GM12878 (cell line): ENCODE data around the gene NAA20. TPM values are rescaled to one million over a fixed set of nuclear protein-coding genes. Genes with fewer than 3 reads are reported as not detected.

ENCODE experiments used
- ATAC-seq: fragments of 200-7000 bp; cut with Tn5 transposase; 3 replicates; pipeline ENCODE4 v1.9.1; 2020; ENCODE audit warnings: mild to moderate bottlenecking, moderate library complexity
- BruUV-seq: library from RNA; stranded (reverse); fragments of 400-500 nt; replicated peaks from 2 replicates; lab custom pipeline; 2021; lab: Mats Ljungman, UMichigan
- CTCF ChIA-PET: fragments of 300-600 bp; sonication (Branson Sonifier 250); formaldehyde crosslinking; extraction: SDS; loops from one replicate; lab custom pipeline; 2021; ENCODE audit warnings: inconsistent platforms; lab: Yijun Ruan, JAX
- POLR2A ChIA-PET: fragments of 350-600 bp; formaldehyde crosslinking; extraction: SDS; loops from one replicate; lab custom pipeline; 2021; ENCODE audit warnings: inconsistent platforms; lab: Charles Lee
- RAD21 ChIA-PET: fragments of 300-600 bp; sonication (Branson Sonifier 250); formaldehyde crosslinking; loops from one replicate; lab custom pipeline; 2023; ENCODE audit warnings: antibody characterized with exemption; ENCODE audit not compliant: unreplicated experiment; lab: Charles Lee
- SMC1A ChIA-PET: fragments of 300-600 bp; sonication (Branson Sonifier 250); formaldehyde crosslinking; loops from one replicate; lab custom pipeline; 2023; ENCODE audit not compliant: unreplicated experiment, uncharacterized antibody; lab: Charles Lee
- DNase-seq: peaks from one replicate; pipeline ENCODE4 v3.0.0-alpha.2; 2011; ENCODE audit warnings: low read depth, low spot score
- FAIRE-seq: peaks from 3 replicates; lab custom pipeline; 2011; peaks lifted over from hg19 to GRCh38; lab: Jason Lieb, UNC
- H2AFZ ChIP-seq: 2 replicates; pipeline ENCODE4 v1.6.0; 2011; ENCODE audit warnings: low read depth, low read length, control low read depth; ENCODE audit not compliant: control insufficient read depth
- H3K27ac ChIP-seq: 2 replicates; pipeline ENCODE4 v1.5.1; 2011; ENCODE audit warnings: control low read depth; ENCODE audit not compliant: control insufficient read depth, insufficient read depth
- H3K27me3 ChIP-seq, 2 experiments: replicated peaks in 1 of 2; 2 replicates each; pipeline versions ENCODE4 v1.6.0 to v1.6.1; 2011; ENCODE audit warnings: low read length in 1 of 2; ENCODE audit not compliant: control insufficient read depth in 2 of 2, insufficient read depth in 2 of 2
- H3K36me3 ChIP-seq, 2 experiments: 2 replicates each; pipeline ENCODE4 v1.5.1; 2011; ENCODE audit warnings: low read length in 1 of 2; ENCODE audit not compliant: control insufficient read depth in 2 of 2, insufficient read depth in 2 of 2
- H3K4me1 ChIP-seq: 2 replicates; pipeline ENCODE4 v1.6.1; 2011; ENCODE audit warnings: mild to moderate bottlenecking, low read length, moderate library complexity, mixed read lengths; ENCODE audit not compliant: control insufficient read depth, insufficient read depth
- H3K4me2 ChIP-seq: 2 replicates; pipeline ENCODE4 v1.6.0; 2011; ENCODE audit warnings: control low read depth; ENCODE audit not compliant: control insufficient read depth, insufficient read depth
- H3K4me3 ChIP-seq: fragments of 200-600 bp; sonication (generic); 2 replicates; pipeline ENCODE4 v1.5.1; 2016
- H3K79me2 ChIP-seq: 2 replicates; pipeline ENCODE4 v1.6.0; 2011; ENCODE audit warnings: low read length; ENCODE audit not compliant: control insufficient read depth, insufficient read depth
- H3K9ac ChIP-seq: 2 replicates; pipeline ENCODE4 v1.8.0; 2011; ENCODE audit warnings: low read length, control low read depth, mixed read lengths; ENCODE audit not compliant: control insufficient read depth, insufficient read depth
- H3K9me3 ChIP-seq: replicated peaks from 3 replicates; pipeline ENCODE4 v1.5.1; 2011; ENCODE audit warnings: mild to moderate bottlenecking, low read length; ENCODE audit not compliant: control insufficient read depth, insufficient read depth
- H4K20me1 ChIP-seq: 2 replicates; pipeline ENCODE4 v1.6.0; 2011; ENCODE audit not compliant: control insufficient read depth, insufficient read depth
- CHD1 ChIP-seq: IDR thresholded peaks from 2 replicates; pipeline ENCODE4 v1.6.1; 2012; ENCODE audit warnings: low read depth, low read length, improper control_type of control experiment
- CHD4 ChIP-seq: fragments of 200-600 bp; sonication (generic); IDR thresholded peaks from 2 replicates; pipeline ENCODE4 v1.6.1; 2016; ENCODE audit warnings: mild to moderate bottlenecking
- IKZF1 ChIP-seq: fragments of 450-650 bp; conservative IDR thresholded peaks from 2 replicates; pipeline ENCODE4 v1.6.1; 2017; ENCODE audit warnings: antibody characterized with exemption, mild to moderate bottlenecking
- NFIC ChIP-seq: IDR thresholded peaks from 2 replicates; pipeline ENCODE4 v1.6.1; 2012; ENCODE audit warnings: low read depth, mild to moderate bottlenecking, inconsistent platforms, low read length, moderate library complexity
- POLR2A ChIP-seq: IDR thresholded peaks from 2 replicates; pipeline ENCODE4 v1.6.1; 2011; ENCODE audit warnings: low read depth, mild to moderate bottlenecking, low read length
- WRNIP1 ChIP-seq: IDR thresholded peaks from 2 replicates; pipeline ENCODE4 v1.6.1; 2011; ENCODE audit warnings: low read depth, low read length, improper control_type of control experiment, borderline replicate concordance
- ZNF24 ChIP-seq: fragments of 450-650 bp; IDR thresholded peaks from 2 replicates; pipeline ENCODE4 v1.6.1; 2017; ENCODE audit warnings: antibody characterized with exemption, mild to moderate bottlenecking
- WGBS: methylation state at CpG from one replicate; pipeline ENCODE4 v1.1.6; 2016; ENCODE audit warnings: low lambda C conversion rate; ENCODE audit not compliant: insufficient replicate concordance, insufficient coverage; ENCODE audit errors: missing lambda C conversion rate; 5-methylcytosine and 5-hydroxymethylcytosine counted together
- in situ Hi-C: fragments of 300-500 bp; cut with MboI; formaldehyde crosslinking; loops from 9 replicates; pipeline ENCODE4 v1.14.3; 2018; ENCODE audit warnings: mixed read lengths
- intact Hi-C: fragments of 100-400 bp; cut with micrococcal nuclease; formaldehyde crosslinking; loops from one replicate; pipeline ENCODE4 v1.14.2; 2022; ENCODE audit not compliant: unreplicated experiment
- polyA plus RNA-seq, 11 experiments: library from polyadenylated mRNA; depleted of rRNA in 4 of 11; unstranded in 6 of 11; stranded (reverse) in 5 of 11; fragments of >200 nt; fragmentation: Nextera tagmentation in 4 of 11; fragmentation: Illumina TruSeq in 1 of 11; extraction: Ambion mirVana in 4 of 11; extraction: Trizol in 1 of 11; gene quantifications; 1 replicate in 1 of 11; 2 replicates in 10 of 11; pipeline versions ENCODE4 v1.2.1 to v1.2.3, GENCODE V29; 2011 to 2016; ENCODE audit warnings: inconsistent platforms in 2 of 11, missing spikeins in 2 of 11, low read depth in 1 of 11
- total RNA-seq, 4 experiments: library from RNA; depleted of rRNA in 3 of 4; stranded (reverse); fragments of >200 nt in 3 of 4; fragmentation: Illumina TruSeq in 1 of 4; extraction: Trizol in 1 of 4; gene quantifications; 2 replicates each; pipeline versions ENCODE4 v1.2.1 to v1.2.3, GENCODE V29; 2013 to 2021
- TF ChIP-seq, protein P1 (sequence below): fragments of 450-650 bp; IDR thresholded peaks from 2 replicates; pipeline ENCODE4 v1.6.1; 2018; ENCODE audit warnings: mild to moderate bottlenecking, low read depth, moderate library complexity; ENCODE audit not compliant: partially characterized antibody

NAA20 gene
- total and polyA plus RNA-seq, 10 of the 15 experiments (the other 5 are each of a cell fraction or from before 2014, with no cell fraction given) = 48.3 to 366 (median 89.1) TPM

DNA sequence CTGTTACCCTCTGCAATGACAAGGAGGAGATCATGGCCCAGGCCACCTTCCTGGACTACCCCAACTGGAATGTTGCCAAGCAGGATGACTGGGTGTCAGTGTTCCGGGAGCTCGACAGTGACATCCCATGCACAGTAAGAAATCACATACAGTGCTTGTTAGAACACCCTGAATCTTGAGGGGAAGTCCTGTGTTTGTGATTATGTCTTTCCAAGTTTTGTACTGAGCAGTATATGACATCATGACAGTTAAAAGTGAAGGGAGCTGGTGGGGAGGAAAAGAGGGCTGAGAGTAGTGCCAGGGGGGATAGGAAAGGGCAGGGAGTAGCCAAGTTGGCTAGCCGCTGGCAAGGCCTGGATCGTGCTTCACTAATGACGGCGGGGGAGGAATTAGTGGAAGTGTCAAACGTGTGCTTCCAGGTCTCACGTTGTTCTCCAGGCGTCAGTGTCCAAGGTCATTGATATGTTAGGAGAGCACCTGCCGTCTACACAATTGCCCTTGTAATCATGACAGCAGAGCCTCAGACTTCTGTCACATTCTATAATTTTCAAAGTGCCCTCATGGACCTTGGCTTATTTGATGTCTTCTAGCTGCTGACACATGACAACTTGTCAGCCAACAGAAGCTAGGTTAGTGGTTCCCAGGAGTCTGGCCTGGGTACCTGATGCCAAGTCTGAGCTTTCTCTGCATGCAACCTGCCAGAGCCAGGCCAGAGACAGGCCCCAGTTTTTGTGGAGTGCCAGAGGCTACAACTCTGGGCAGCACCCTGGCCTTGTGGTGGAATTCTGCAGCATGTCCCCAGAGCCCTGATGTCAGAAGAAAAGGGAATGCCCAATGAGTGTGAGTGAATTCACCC is 53.9 kb downstream of the NAA20 start:
- H3K9me3 ChIP-seq = no peaks in the 10 kb centered on the region
- peaks cover 0 to 1% of the 10 kb centered on the region in 2 experiments; a peak in 1 of 4 replicates for H3K27me3 ChIP-seq
- RAD21 ChIA-PET = no interaction called here
- H3K4me1 ChIP-seq = no peaks in the 10 kb centered on the region
- CTCF ChIA-PET = interaction anchor here (0.6 to 1.5 kb wide), 2 partner anchors 13 to 963 kb away, joined by 3 to 5 read pairs; no protein-coding TSS in a partner anchor
- ATAC-seq = no peak
- POLR2A ChIA-PET = interaction anchor here (0.6 kb wide), 1 partner anchor 416 kb away, joined by 7 read pairs; no protein-coding TSS in a partner anchor
- no peak overlapping the region for H3K27ac ChIP-seq
- SMC1A ChIA-PET = interaction anchor here (0.7 kb wide), 1 partner anchor 489 kb away, joined by 3 read pairs; no protein-coding TSS in a partner anchor
- no TSS peak for BruUV-seq
- 33% methylated on average over 10 of the region's 10 CpGs for WGBS
- DNase-seq = no peak
- H3K36me3 ChIP-seq = no peaks in the 10 kb centered on the region
- no peak for TF ChIP-seq WRNIP1
- no peak for TF ChIP-seq POLR2A
- no peak for TF ChIP-seq IKZF1
- TF ChIP-seq CHD4 = no peak
- TF ChIP-seq NFIC = no peak
- TF ChIP-seq ZNF24 = no peak
- no peak for TF ChIP-seq CHD1
- TF ChIP-seq, protein P1, sequence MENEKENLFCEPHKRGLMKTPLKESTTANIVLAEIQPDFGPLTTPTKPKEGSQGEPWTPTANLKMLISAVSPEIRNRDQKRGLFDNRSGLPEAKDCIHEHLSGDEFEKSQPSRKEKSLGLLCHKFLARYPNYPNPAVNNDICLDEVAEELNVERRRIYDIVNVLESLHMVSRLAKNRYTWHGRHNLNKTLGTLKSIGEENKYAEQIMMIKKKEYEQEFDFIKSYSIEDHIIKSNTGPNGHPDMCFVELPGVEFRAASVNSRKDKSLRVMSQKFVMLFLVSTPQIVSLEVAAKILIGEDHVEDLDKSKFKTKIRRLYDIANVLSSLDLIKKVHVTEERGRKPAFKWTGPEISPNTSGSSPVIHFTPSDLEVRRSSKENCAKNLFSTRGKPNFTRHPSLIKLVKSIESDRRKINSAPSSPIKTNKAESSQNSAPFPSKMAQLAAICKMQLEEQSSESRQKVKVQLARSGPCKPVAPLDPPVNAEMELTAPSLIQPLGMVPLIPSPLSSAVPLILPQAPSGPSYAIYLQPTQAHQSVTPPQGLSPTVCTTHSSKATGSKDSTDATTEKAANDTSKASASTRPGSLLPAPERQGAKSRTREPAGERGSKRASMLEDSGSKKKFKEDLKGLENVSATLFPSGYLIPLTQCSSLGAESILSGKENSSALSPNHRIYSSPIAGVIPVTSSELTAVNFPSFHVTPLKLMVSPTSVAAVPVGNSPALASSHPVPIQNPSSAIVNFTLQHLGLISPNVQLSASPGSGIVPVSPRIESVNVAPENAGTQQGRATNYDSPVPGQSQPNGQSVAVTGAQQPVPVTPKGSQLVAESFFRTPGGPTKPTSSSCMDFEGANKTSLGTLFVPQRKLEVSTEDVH = no peak
- TF ChIP-seq, all 136 proteins: peak for 0
- Histone ChIP-seq H2AFZ (no peak overlapping the region), H4K20me1 (no peaks in the 10 kb centered on the region), H3K9ac (no peak overlapping the region), H3K4me2 (no peak overlapping the region), H3K4me3 (no peak overlapping the region), H3K79me2 (no peaks in the 10 kb centered on the region)
- FAIRE-seq = no peak
- in situ Hi-C loops = loop anchor here (10.0 kb wide), 1 partner anchor 524 kb away; no protein-coding TSS in a partner anchor
- intact Hi-C loops = no loop called here
